Type B pancreatic cell (in vitro differentiated cells): Measurements from ENCODE around the gene PLGRKT. TPM values are rescaled to one million over a fixed set of nuclear protein-coding genes. Genes with fewer than 3 reads are reported as not detected.
A peak's percentile ranks its signal among the peaks of the same experiment; 100 is the strongest.
"Not testable (repeated sequence)": the region's sequence is repeated elsewhere in the genome, so short reads cannot be mapped to it uniquely, and the experiment has no call there.

Source experiments
- DNase-seq: peaks from one replicate; pipeline ENCODE4 v3.0.0; 2021; ENCODE audit warnings: mixed read lengths; ENCODE audit not compliant: unreplicated experiment; ENCODE audit errors: extremely low spot score
- H3K27ac Mint-ChIP-seq: 2 replicates; pipeline ENCODE4 v1.8.0; 2021; ENCODE audit warnings: mild to moderate bottlenecking, mixed read lengths
- H3K27me3 Mint-ChIP-seq: 2 replicates; pipeline ENCODE4 v1.8.0; 2021; ENCODE audit warnings: mixed read lengths
- H3K36me3 Mint-ChIP-seq: 2 replicates; pipeline ENCODE4 v1.8.0; 2021; ENCODE audit warnings: mixed read lengths
- H3K4me1 Mint-ChIP-seq: one replicate; pipeline ENCODE4 v1.8.0; 2021; ENCODE audit warnings: mixed read lengths; ENCODE audit not compliant: unreplicated experiment
- H3K4me3 Mint-ChIP-seq: 2 replicates; pipeline ENCODE4 v1.8.0; 2021; ENCODE audit warnings: mild to moderate bottlenecking, mixed read lengths
- H3K9me3 Mint-ChIP-seq: 2 replicates; pipeline ENCODE4 v1.8.0; 2021; ENCODE audit warnings: mixed read lengths
- total RNA-seq: library from RNA; stranded (reverse); gene quantifications from 2 replicates; pipeline ENCODE4 v1.2.1, GENCODE V29; 2021; ENCODE audit warnings: low replicate concordance
- TF ChIP-seq, protein P1 (sequence below): fragments of 200-600 bp; sonication (generic); conservative IDR thresholded peaks from 2 replicates; pipeline ENCODE4 v1.5.0; 2021; ENCODE audit warnings: antibody characterized with exemption, mild to moderate bottlenecking

The PLGRKT gene
- total RNA-seq, 1 donor from 2014 or later: 25.6 TPM

GRCh38 chr9:5440426-5440825 is 2.7 kb upstream of the PLGRKT start:
- DNase-seq: no peak
- Mint-ChIP-seq H3K27me3 (no peaks in the 10 kb centered on the region), H3K4me3 (peak overlapping the region; percentile 57), H3K36me3 (peaks cover 13% of the 10 kb centered on the region), H3K27ac (peak overlapping the region; percentile 96), H3K4me1 (peaks cover 20% of the 10 kb centered on the region), H3K9me3 (peaks cover 5% of the 10 kb centered on the region)
- TF ChIP-seq, protein P1, sequence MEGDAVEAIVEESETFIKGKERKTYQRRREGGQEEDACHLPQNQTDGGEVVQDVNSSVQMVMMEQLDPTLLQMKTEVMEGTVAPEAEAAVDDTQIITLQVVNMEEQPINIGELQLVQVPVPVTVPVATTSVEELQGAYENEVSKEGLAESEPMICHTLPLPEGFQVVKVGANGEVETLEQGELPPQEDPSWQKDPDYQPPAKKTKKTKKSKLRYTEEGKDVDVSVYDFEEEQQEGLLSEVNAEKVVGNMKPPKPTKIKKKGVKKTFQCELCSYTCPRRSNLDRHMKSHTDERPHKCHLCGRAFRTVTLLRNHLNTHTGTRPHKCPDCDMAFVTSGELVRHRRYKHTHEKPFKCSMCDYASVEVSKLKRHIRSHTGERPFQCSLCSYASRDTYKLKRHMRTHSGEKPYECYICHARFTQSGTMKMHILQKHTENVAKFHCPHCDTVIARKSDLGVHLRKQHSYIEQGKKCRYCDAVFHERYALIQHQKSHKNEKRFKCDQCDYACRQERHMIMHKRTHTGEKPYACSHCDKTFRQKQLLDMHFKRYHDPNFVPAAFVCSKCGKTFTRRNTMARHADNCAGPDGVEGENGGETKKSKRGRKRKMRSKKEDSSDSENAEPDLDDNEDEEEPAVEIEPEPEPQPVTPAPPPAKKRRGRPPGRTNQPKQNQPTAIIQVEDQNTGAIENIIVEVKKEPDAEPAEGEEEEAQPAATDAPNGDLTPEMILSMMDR: no peak

DNA sequence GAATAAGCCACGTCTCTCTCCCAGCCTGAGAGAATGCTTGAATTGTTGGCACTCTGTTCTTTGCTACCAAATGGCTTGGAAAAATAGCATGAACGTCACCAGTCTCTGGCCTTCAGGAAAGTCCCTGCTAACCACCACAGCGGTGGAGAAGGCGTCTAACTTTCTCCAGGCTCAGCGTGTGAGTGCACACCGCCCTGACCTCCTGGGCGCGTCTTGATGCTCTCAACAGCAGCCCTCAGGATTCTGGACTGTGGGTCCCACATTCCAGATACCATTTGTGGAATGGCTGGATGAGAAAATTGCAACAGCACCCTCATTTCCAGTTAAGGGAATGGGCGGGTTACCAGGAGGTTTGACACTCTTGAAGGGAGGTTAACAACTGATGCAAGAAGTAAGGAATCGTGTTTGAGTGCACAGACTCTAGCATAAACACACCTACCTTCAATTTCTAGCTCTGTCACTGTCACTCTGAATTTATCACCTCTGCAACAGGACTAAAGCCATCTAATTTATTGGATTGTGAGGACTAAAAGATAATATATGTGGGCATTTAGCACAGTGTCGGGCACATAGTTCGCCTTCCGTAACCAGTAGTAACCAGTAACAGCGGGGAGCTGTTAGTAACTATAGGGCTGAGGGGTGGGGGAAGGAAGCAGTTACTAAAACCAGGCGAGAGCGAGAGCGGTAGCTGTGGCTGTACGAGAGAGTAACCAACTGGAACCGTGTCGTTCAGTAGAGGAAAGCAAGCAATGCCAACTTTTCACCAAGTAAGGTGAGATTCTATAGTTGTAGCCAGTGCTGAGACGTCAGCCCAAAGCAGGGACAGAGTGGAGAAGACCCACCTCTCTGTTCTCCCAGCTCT is 807 bp upstream of the PLGRKT start:
- no peaks in the 10 kb centered on the region for H3K27me3 Mint-ChIP-seq
- peaks cover 9% of the 10 kb centered on the region for H3K9me3 Mint-ChIP-seq
- H3K4me3 Mint-ChIP-seq: peak overlapping the region; percentile 98
- peaks cover 20% of the 10 kb centered on the region for H3K4me1 Mint-ChIP-seq
- H3K27ac Mint-ChIP-seq: peak overlapping the region; percentile 98
- TF ChIP-seq, protein P1: no peak
- no peak for DNase-seq
- H3K36me3 Mint-ChIP-seq: peaks cover 19% of the 10 kb centered on the region

- Mint-ChIP-seq H3K9me3 (peaks cover 9% of the 10 kb centered on the region), H3K4me1 (peaks cover 20% of the 10 kb centered on the region), H3K27ac (peak overlapping the region; percentile 98), H3K36me3 (peaks cover 28% of the 10 kb centered on the region), H3K4me3 (peak overlapping the region; percentile 98), H3K27me3 (no peaks in the 10 kb centered on the region)
- TF ChIP-seq, protein P1: no peak
- no peak for DNase-seq
Measured at GRCh38 chr9:5436441-5436840, 1.3 kb downstream of the PLGRKT start.

DNA sequence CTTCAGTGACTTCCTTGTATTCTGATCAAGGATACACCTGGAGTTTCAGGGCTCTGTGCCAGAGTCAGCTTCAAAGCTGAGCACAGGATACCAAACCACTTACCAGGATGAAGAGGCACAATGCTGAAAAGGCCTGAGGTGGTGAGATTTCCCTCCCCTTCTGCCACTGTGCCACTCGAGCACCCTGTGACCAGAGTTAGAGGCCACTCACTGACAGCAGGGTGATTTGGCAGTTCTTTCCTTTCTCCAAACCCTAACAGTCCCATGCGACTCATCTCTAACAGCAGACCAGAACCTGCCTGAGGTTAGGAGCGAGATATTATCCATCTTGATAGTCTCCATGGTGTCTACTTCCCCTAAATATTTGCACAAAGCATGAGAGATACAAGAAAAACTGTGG is 1.8 kb downstream of the PLGRKT start:
- Mint-ChIP-seq H3K36me3 (peaks cover 31% of the 10 kb centered on the region), H3K4me1 (peaks cover 20% of the 10 kb centered on the region), H3K27me3 (no peaks in the 10 kb centered on the region), H3K27ac (no peak overlapping the region), H3K4me3 (peak overlapping the region; percentile 98), H3K9me3 (peaks cover 9% of the 10 kb centered on the region)
- no peak for DNase-seq
- TF ChIP-seq, protein P1: no peak

DNA sequence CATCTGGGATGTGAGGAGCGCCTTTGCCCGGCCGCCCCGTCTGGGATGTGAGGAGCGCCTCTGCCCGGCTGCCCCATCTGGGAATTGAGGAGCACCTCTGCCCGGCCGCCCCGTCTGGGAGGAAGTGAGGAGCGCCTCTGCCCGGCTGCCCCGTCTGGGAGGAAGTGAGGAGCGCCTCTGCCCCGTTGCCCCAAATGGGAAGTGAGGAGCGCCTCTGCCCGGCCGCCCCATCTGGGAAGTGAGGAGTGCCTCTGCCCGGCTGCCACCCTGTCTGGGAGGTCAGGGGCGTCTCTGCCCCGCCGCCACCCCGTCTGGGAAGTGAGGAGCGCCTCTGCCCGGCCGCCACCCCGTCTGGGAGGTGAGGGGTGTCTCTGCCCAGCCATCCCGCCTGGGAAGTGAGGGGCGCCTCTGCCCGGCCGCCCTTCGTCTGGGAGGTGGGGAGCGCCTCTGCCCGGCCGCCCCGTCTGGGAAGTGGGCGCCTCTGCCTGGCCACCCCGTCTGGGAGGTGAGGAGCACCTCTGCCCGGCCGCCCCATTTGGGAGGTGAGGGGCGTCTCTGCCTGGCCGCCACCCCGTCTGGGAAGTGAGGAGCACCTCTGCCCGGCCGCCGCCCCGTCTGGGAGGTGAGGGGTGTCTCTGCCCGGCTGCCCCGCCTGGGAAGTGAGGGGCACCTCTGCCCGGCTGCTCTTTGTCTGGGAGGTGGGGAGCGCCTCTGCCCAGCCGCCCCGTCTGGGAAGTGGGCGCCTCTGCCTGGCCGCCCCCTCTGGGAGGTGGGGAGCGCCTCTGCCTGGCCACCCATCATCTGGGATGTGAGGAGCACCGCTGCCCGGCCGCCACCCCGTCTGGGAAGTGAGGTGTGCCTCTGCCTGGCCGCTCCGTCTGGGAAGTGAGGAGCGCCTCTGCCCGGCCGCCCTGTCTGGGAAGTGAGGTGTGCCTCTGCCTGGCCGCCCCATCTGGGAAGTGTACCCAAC is 3.6 kb downstream of the PLGRKT start:
- H3K9me3 Mint-ChIP-seq, H3K27ac Mint-ChIP-seq, H3K4me3 Mint-ChIP-seq, H3K27me3 Mint-ChIP-seq, DNase-seq: not testable (repeated sequence)
- Mint-ChIP-seq H3K4me1 (peaks cover 20% of the 10 kb centered on the region), H3K36me3 (peaks cover 39% of the 10 kb centered on the region)

DNA sequence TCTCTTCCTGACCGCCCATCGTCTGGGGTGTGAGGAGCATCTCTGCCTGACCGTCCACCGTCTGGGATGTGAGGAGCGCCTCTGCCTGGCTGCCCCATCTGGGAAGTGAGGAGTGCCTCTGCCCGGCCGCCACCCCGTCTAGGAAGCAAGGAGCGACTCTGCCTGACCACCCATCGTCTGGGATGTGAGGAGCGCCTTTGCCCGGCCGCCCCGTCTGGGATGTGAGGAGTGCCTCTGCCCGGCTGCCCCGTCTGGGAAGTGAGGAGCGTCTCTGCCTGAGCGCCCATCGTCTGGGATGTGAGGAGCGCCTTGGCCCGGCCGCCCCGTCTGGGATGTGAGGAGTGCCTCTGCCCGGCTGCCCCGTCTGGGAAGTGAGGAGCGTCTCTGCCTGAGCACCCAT is 4.4 kb downstream of the PLGRKT start:
- peaks cover 39% of the 10 kb centered on the region for H3K36me3 Mint-ChIP-seq
- H3K9me3 Mint-ChIP-seq, H3K27me3 Mint-ChIP-seq: not testable (repeated sequence)

GRCh38 chr9:5432890-5433289 is 4.8 kb downstream of the PLGRKT start:
- peaks cover 40% of the 10 kb centered on the region for H3K36me3 Mint-ChIP-seq
- peaks cover 15% of the 10 kb centered on the region for H3K4me1 Mint-ChIP-seq
- H3K4me3 Mint-ChIP-seq, H3K27me3 Mint-ChIP-seq, DNase-seq, H3K27ac Mint-ChIP-seq, H3K9me3 Mint-ChIP-seq: not testable (repeated sequence)

More for the DNA sequence above, 4.4 kb downstream of the PLGRKT start:
- DNase-seq, H3K4me3 Mint-ChIP-seq, H3K27ac Mint-ChIP-seq: not testable (repeated sequence)
- peaks cover 19% of the 10 kb centered on the region for H3K4me1 Mint-ChIP-seq
